Breast epithelium (tissue), 3 donors: ENCODE data around the gene KCNJ6.

Experiments
- CTCF ChIP-seq, 3 donors: fragments of 450-650 bp; IDR thresholded peaks; one replicate each; pipeline ENCODE4 v1.5.1; 2016 to 2017; ENCODE audit warnings: antibody characterized with exemption in 3 of 3, mild to moderate bottlenecking in 3 of 3, moderate library complexity in 3 of 3
- POLR2AphosphoS5 ChIP-seq, 3 donors: sonication (generic); formaldehyde crosslinking; IDR thresholded peaks; one replicate each; pipeline ENCODE4 v1.6.1; 2017; ENCODE audit warnings: antibody characterized with exemption in 3 of 3

- TF ChIP-seq CTCF (IDR thresholded peaks at IDR 0.05) (no peak), POLR2AphosphoS5 (IDR thresholded peaks at IDR 0.05) (no peak)
Observed at GRCh38 chr21:37792046-37792445, 124.2 kb downstream of the KCNJ6 start.
